Hepatocyte (in vitro differentiated cells): ENCODE data around the gene CHCHD10.

Experiments used
- EZH2 ChIP-seq: fragments of 200-600 bp; sonication (generic); IDR thresholded peaks from 2 replicates; pipeline ENCODE4 v1.6.1; 2016; ENCODE audit warnings: antibody characterized with exemption, mild to moderate bottlenecking, borderline replicate concordance
- EZH2phosphoT487 ChIP-seq: fragments of 200-600 bp; sonication (generic); IDR thresholded peaks from one replicate; pipeline ENCODE4 v1.6.1; 2018; ENCODE audit warnings: antibody characterized with exemption, mild to moderate bottlenecking, low read depth, moderate library complexity; ENCODE audit not compliant: unreplicated experiment, severe bottlenecking
- TF ChIP-seq, protein P1 (sequence below): fragments of 200-600 bp; sonication (generic); IDR thresholded peaks from 2 replicates; pipeline ENCODE4 v1.5.1; 2016; ENCODE audit warnings: antibody characterized with exemption, mild to moderate bottlenecking; ENCODE audit not compliant: poor library complexity

DNA sequence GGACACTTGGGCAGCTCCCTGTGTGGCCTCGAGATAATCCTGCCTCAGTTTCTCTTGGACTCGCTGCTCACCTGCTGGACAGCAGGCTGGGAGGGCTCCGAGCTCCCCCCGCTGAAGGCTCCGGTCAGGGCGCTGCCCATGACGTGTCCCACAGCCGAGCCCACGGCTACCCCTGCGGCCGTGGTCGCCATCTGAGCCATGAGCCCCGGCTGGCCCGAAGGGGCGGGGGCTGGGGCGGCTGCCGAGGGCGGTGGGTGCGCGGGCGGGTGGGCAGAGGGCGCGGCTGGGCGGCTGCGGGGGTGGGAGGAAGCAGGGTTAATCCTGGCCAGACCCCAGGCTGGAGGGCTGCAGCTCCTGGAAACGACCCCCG, 484 bp downstream of the CHCHD10 start:
- TF ChIP-seq, protein P1, sequence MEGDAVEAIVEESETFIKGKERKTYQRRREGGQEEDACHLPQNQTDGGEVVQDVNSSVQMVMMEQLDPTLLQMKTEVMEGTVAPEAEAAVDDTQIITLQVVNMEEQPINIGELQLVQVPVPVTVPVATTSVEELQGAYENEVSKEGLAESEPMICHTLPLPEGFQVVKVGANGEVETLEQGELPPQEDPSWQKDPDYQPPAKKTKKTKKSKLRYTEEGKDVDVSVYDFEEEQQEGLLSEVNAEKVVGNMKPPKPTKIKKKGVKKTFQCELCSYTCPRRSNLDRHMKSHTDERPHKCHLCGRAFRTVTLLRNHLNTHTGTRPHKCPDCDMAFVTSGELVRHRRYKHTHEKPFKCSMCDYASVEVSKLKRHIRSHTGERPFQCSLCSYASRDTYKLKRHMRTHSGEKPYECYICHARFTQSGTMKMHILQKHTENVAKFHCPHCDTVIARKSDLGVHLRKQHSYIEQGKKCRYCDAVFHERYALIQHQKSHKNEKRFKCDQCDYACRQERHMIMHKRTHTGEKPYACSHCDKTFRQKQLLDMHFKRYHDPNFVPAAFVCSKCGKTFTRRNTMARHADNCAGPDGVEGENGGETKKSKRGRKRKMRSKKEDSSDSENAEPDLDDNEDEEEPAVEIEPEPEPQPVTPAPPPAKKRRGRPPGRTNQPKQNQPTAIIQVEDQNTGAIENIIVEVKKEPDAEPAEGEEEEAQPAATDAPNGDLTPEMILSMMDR, result no peak
- TF ChIP-seq EZH2, result no peak
- no peak for TF ChIP-seq EZH2phosphoT487
